Measurements from ENCODE around the gene CDADC1. TPM values are rescaled to one million over a fixed set of nuclear protein-coding genes. Genes with fewer than 3 reads are reported as not detected.
A peak's percentile ranks its signal among the peaks of the same experiment; 100 is the strongest.

CDADC1 gene
- polyA plus RNA-seq (2013, experiment 1 of 2; ENCODE audit: insufficient read length) = 8.4 TPM
- polyA plus RNA-seq (2013, experiment 2 of 2; ENCODE audit: insufficient read length) = 7.8 TPM

DNA sequence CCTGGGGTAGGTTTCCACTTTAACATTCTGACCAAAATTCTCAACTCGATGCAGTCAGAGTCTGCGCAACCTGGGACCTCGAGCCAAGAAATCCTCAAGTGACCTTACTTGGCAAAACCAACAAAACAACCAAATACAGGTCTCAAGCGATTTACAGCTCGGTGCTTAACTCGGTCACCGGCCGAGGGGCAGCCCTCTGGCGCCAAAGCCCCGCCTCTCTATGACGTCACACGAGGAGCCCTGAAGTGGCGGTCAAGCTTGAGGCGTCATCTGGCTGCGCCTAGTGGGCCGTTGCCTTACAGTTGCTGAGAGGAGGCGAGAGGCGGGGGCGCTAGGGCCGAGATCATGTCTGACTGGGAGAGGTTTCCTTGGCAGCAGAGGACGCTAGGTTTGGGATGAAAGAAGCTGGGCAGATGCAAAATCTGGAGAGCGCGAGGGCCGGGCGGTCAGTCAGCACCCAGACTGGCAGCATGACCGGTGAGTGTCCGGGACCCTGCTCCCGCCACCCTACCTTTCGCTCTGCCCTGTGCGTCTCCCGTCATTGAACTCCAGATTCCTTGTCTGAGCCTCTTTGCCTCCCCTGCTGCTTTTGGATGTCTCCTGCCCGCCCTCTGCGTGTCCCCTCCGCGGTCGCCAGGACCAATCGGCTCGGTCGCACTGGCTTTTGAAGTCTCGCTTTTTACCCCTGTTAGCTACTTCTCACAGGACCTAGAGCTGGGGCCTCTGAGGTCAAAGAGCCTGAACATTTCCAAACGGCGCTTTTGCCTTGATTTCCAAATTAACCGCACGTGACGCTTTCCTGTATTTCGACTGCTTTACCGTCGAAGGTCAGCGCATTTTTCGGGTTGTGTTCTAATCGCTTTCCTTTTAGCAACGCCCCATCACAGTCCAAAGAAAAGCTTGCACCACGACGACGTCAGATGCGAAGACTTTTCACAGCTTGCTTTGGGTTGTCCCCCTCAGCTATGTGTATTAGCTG, at the start of gene CDADC1:
Gene CDADC1 (plus strand): TSS at position 283 of the 979 bp plus-strand sequence. CDS start 113 bp downstream, at position 396.
- peak; percentile 96 for DNase-seq

DNA sequence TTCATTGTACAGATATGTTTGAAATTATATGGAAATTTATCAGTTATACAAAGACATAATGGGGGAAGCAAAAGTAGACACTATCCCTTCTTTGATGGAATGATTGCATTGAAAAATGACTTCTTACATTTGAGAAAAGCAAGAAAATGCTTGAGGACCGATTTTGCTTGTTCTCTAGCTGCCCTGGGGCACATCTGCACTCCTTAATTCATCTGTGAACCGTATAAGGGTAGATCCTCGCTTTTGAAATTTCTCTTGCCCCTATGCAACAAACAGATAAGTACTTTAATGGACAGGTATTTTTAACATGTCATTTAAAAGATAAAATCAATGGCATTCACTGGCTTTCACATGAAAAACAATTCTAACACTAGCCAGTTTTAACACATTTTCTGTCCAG, 41.1 kb upstream of the CDADC1 start:
- DNase-seq = no peak

GRCh38 chr13:49208619-49209018, 39.1 kb upstream of the CDADC1 start:
- DNase-seq = no peak

DNA sequence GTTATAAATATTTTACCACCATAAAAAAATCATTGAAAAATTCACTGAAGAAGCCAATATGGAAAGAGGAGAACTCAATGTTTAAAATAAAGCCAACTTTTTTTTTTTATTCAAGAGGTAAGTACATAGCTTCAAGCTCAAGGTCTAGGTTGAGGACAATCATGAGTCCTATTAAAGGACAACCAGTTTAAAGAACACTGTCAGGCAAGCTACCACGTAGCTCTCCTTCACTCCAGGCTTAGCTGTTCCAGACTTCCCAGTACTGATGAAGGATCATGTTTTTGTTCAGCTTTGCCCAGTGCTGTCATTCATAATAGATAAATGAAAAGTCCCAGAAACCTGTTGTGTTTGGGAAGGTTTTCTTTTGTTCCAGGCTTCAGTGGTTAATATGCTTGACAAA, 37.6 kb upstream of the CDADC1 start:
- no peak for DNase-seq

GRCh38 chr13:49210669-49211068, 37.1 kb upstream of the CDADC1 start:
- DNase-seq = no peak

DNA sequence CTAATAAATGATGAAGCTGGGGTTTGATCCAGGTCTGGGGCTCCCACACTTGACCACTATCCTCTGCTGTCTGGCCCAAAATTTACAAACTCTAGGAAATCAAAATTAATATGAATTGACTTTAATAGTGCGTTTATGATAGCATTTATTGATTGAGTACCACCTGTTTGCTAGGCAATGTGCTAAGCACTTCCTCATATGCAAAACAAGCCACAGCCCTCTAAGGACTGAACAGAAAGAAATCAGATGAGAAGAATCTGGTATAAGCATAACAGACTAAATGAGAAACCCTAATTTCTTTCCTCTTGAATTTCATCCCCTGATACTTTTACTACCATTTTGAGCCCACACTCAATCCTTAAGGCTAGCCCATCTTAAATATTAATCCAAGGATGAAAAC, 34.2 kb upstream of the CDADC1 start:
- no peak for DNase-seq

- DNase-seq = no peak
Observed at GRCh38 chr13:49213997-49214916, 33.5 kb upstream of the CDADC1 start.

DNA sequence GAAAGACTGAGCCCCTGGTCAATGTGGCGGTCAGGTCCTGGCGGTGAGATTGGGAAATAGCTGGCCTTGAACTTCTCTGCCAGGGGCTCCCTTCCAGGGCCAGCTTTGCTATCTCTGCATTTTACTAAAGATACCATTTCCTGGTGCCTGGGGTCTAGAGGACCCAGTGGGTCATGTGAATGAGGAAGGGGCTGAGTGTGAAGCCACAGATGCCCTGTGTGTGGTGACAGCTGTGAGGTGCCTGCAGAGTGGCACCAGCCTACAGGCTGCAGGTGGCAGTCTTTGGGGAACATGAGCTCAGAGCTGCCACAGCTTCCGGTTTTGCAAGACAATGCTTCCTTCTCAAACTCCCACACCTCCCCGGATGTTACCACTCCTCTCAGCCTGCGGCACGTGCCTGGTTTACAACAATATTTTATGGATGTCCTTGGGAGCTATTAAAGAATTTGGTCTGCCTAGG, 32.8 kb upstream of the CDADC1 start:
- DNase-seq = no peak

- no peak for DNase-seq
Observed at GRCh38 chr13:49216334-49216733, 31.4 kb upstream of the CDADC1 start.

- no peak for DNase-seq
Observed at GRCh38 chr13:49217962-49218492, 29.7 kb upstream of the CDADC1 start.

DNA sequence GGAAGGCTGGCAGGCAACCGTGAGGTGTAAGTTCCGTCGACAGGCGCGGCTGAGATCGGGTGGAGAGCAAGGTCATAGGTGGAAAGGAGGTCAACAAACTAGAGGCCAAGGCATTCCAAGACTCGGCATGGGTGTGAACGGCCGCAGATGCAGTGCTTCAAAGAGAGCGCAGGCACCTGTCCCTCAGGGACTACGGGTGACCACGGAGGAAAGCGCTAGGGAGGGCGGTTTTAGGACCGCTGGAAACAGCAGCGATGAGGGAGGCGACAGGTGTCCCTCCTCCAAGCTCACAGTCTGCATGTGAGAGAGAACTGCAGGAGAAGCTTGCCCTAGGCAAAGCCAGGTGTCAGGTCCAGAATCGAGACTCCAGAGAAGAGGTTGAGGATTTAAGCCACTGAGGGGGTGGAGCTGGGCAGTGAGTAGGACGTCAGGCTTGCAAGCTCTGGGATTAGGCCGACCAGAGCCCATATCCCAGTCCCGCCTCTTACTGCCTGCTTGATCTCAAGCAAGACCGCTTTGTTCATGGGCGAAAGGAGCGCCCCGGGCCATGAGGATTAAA, 29.2 kb upstream of the CDADC1 start:
- no peak for DNase-seq

- DNase-seq = no peak
Observed at GRCh38 chr13:49219647-49220035, 28.1 kb upstream of the CDADC1 start.

DNA sequence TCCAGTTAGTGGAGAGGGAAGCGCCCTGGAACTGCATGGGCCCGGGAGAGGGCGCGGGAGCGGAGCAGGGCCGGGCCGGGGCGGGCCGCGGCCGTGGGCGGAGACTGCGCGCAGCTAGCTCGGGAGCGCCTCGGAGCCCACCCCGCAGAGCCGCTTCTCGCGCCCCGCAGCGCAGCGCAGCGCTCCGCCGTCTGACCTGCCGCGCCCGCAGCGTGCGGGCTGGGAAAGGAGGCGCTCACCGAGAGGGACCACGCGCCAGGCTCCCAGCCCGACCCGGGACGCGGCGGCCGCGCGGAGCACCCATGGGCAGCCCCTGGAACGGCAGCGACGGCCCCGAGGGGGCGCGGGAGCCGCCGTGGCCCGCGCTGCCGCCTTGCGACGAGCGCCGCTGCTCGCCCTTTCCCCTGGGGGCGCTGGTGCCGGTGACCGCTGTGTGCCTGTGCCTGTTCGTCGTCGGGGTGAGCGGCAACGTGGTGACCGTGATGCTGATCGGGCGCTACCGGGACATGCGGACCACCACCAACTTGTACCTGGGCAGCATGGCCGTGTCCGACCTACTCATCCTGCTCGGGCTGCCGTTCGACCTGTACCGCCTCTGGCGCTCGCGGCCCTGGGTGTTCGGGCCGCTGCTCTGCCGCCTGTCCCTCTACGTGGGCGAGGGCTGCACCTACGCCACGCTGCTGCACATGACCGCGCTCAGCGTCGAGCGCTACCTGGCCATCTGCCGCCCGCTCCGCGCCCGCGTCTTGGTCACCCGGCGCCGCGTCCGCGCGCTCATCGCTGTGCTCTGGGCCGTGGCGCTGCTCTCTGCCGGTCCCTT, 27.5 kb upstream of the CDADC1 start, which contains the start of gene MLNR:
Gene MLNR (plus strand): TSS at position 303 of the 820 bp plus-strand sequence. CDS start 0 bp downstream, at position 303.
- DNase-seq = peak; percentile 40

GRCh38 chr13:49220856-49221589, 26.7 kb upstream of the CDADC1 start:
- no peak for DNase-seq

DNA sequence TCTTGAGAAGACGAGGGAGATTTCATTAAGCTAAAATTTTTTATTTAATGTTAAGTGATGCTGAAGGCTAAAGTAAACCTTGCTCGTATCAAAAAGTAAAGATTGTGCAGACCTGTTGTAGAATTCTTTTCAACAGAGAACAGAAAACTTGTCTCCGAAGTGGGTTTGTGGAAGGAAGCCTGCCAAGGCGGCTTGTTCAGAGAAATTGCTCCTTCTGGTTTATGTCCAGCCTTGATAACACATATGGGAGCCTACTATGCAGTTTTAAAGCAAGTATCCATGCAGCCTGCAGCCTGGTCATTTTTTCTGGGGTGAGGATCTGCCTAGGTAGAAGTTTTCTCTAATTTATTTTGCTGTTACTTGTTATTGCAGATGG, 26.1 kb upstream of the CDADC1 start:
- DNase-seq = no peak

DNA sequence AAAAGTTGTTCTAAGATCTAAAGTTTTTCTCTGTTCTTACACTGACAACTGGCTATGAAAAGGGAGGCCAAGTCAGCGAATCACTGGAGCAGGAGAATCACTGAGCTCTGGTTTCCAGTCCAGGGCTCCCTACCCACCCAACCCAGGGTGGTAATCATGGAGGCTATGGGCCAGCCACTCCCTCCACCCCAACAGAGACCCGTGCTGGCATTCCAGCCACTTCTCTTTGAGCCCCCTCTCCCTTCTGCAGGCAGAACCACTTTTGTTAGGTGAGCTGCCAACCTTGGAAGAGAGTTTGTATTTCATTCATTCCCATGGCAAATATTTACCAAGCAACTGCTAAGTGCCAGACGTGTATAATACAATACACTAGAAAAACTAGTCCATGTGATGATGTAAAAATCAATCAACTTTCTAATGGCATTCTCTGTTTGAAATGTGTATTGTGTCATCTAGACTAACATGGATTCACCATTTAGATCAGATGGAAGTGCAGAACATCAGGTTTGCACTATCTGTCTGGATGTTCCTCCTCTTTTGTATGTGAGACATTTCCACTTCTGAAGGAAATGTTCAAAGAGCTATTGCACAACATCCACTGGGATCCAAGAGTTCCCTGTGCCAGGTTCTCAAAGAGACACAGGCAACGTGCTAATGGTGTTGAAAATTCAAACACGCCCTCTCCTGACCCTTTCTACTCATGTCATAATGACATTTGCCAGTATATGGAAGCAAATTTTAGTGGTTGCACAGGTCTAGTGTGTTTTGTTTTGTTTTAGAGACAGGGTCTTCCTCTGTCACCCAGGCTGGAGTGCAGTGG, 22.3 kb upstream of the CDADC1 start:
- no peak for DNase-seq

GRCh38 chr13:49226613-49227012, 21.1 kb upstream of the CDADC1 start:
- DNase-seq = no peak

GRCh38 chr13:49234741-49235140, 13.0 kb upstream of the CDADC1 start:
- no peak for DNase-seq

- no peak for DNase-seq
Observed at GRCh38 chr13:49235856-49236431, 11.8 kb upstream of the CDADC1 start.
